Aorta (tissue), 5 donors: ENCODE data around the gene ATP1A3. TPM values are rescaled to one million over a fixed set of nuclear protein-coding genes. Genes with fewer than 3 reads are reported as not detected.
"Not testable (repeated sequence)": the region's sequence is repeated elsewhere in the genome, so short reads cannot be mapped to it uniquely, and the experiment has no call there.

Source experiments
- ATAC-seq: fragments of 200-7000 bp; cut with Tn5 transposase; one replicate; pipeline ENCODE4 v1.9.1; 2022; ENCODE audit warnings: moderate library complexity; ENCODE audit not compliant: low FRiP score
- DNase-seq, 2 donors: peaks; one replicate each; pipeline ENCODE4 v3.0.0-alpha.2; 2020
- H3K27ac ChIP-seq, 2 donors: one replicate each; pipeline ENCODE4 v1.5.1; 2013; ENCODE audit warnings: low read length in 2 of 2, mild to moderate bottlenecking in 2 of 2, moderate library complexity in 2 of 2, control low read depth in 1 of 2, inconsistent platforms in 1 of 2, low read depth in 1 of 2
- H3K27me3 ChIP-seq, 2 donors: one replicate each; pipeline ENCODE4 v1.6.1; 2013; ENCODE audit warnings: control low read depth in 1 of 2, low read length in 1 of 2, mild to moderate bottlenecking in 1 of 2, moderate library complexity in 1 of 2; ENCODE audit not compliant: insufficient read depth in 2 of 2, control insufficient read depth in 1 of 2
- H3K36me3 ChIP-seq, 2 donors: one replicate each; pipeline ENCODE4 v1.6.1; 2013; ENCODE audit warnings: control low read depth in 1 of 2, low read length in 1 of 2, mild to moderate bottlenecking in 1 of 2; ENCODE audit not compliant: insufficient read depth in 2 of 2, control insufficient read depth in 1 of 2
- H3K4me1 ChIP-seq, 2 donors: one replicate each; pipeline ENCODE4 v1.6.1; 2013; ENCODE audit warnings: low read length in 2 of 2, control low read depth in 1 of 2, mild to moderate bottlenecking in 1 of 2, moderate library complexity in 1 of 2; ENCODE audit not compliant: insufficient read depth in 2 of 2, control insufficient read depth in 1 of 2
- H3K4me3 ChIP-seq, 2 donors: one replicate each; pipeline ENCODE4 v1.5.1; 2013; ENCODE audit warnings: low read length in 2 of 2, control low read depth in 1 of 2, mild to moderate bottlenecking in 1 of 2
- H3K9me3 ChIP-seq: one replicate; pipeline ENCODE4 v1.6.1; 2013; ENCODE audit warnings: mild to moderate bottlenecking, low read length; ENCODE audit not compliant: control insufficient read depth
- WGBS, 2 donors: extraction: QIAGEN DNeasy Blood & Tissue Kit; methylation state at CpG; one replicate each; pipeline ENCODE4 v1.1.7; 2013; 5-methylcytosine and 5-hydroxymethylcytosine counted together
- intact Hi-C, 2 donors: fragments of 100-400 bp; cut with DNase I; formaldehyde crosslinking; loops; one replicate each; pipeline versions ENCODE4 v1.14.2 to v1.15.0; 2022
- polyA plus RNA-seq, 2 donors: library from polyadenylated mRNA; stranded (reverse); fragments of 200-250 nt; gene quantifications; one replicate each; pipeline ENCODE4 v1.2.3, GENCODE V29; 2013
- total RNA-seq, 2 donors: library from RNA; stranded (reverse); fragmentation: NEBNext Ultra II Directional; extraction: Animal tissue kit (Norgen Biotek cat#: 25700); gene quantifications; one replicate each; pipeline ENCODE4 v1.2.1, GENCODE V29; 2021
- donor health status: healthy with polysubstance abuse.
- donor health status: Bipolar disorder and iron deficiency.
- donor health status: DM: no; HTN: no; CAD: no.
- donor health status: DM: no; HTN: no; CAD: no.
- donor health status: DM: yes; HTN: yes; CAD: no.

ATP1A3 gene
- total and polyA plus RNA-seq, 4 donors = 0.38 TPM; not detected in 3

DNA sequence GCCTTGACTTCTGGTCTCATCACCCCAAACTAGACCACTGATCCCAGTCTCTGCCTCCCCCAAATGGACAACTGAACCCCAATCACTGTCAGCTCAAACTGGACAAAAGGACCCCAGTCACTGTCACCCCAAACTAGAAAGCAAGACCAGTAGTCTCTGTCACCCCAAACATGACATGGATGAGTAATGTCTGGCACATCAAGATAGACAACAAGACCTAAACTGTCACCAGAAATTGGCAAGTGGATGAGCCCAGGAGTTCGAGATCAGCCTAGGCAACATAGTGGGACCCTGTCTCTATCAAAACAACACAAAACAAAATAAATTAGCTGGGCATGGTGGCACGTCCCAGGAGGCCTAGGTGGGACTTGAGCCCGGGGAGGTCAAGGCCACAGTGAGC lies 46.9 kb downstream of the ATP1A3 start:
- 90 to 97% methylated on average over 3 of the region's 3 CpGs for WGBS, 2 donors
- no peaks in the 10 kb centered on the region for H3K4me1 ChIP-seq
- H3K36me3 ChIP-seq = no peaks in the 10 kb centered on the region
- intact Hi-C loops = no loop called here
- H3K9me3 ChIP-seq = no peaks in the 10 kb centered on the region
- no peaks in the 10 kb centered on the region for H3K27me3 ChIP-seq
- H3K27ac ChIP-seq = no peak overlapping the region
- DNase-seq (no peak), ATAC-seq (no peak)
- H3K4me3 ChIP-seq = no peak overlapping the region

DNA sequence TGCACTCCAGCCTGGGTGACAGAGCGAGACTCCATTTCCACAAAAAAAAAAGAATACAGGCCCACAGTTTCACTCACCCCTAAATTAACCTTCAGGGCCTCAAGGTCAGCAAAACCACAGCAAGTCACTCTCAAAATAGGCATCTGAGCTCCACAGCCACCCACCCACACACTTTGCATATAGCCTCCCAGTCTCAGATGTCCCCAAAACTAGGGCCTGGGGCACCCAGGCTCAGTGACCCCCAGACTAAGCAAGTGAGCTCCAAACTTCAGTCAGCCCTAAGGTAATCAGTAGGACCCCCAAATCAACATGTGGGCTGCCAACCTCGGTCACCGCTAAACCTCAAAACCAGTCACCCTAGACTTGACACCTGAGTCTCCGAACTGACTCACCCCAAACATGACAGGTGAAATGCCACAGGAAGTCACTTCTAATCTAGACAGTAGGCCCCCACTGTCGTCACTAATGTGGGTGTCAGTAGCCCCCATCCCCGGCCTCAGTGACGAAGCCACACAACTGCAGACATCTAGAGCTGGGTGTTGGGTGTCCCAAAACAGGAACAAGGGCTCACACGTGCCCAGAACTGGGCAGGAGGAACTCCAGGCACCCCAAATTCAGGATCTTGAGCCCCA lies 48.8 kb downstream of the ATP1A3 start:
- no peak overlapping the region for H3K27ac ChIP-seq
- no peaks in the 10 kb centered on the region for H3K9me3 ChIP-seq
- H3K4me3 ChIP-seq = no peak overlapping the region
- peaks cover 0 to 3% of the 10 kb centered on the region in 2 donors for H3K4me1 ChIP-seq
- H3K36me3 ChIP-seq = no peaks in the 10 kb centered on the region
- DNase-seq = no peak
- no peaks in the 10 kb centered on the region for H3K27me3 ChIP-seq
- WGBS, 2 donors = 85 to 94% methylated on average over 8 of the region's 8 CpGs
- intact Hi-C loops = no loop called here
- no peak for ATAC-seq

DNA sequence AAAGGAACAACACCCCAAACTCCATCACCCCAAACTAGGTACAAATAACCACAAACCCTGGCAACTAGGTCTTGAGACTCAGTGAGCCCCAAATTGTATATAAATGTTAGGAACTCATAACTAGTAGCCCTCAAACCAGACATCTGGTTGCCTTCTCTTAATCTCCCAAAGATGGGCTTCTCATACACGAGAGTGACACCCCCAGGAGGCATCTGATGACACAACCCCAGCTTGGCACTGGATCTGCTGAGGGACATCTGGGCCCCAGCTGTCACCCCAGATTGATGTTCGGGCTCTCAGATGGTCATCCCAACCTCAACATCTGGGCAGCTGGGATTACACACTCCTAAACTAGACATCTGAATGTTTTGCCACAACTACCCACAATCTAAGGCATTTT lies 49.7 kb downstream of the ATP1A3 start:
- Histone ChIP-seq H3K4me3 (no peak overlapping the region), H3K27me3 (no peaks in the 10 kb centered on the region), H3K4me1 (peaks cover 0 to 3% of the 10 kb centered on the region in 2 donors), H3K9me3 (no peaks in the 10 kb centered on the region), H3K36me3 (no peaks in the 10 kb centered on the region), H3K27ac (no peak overlapping the region)
- no peak for DNase-seq
- 75 to 78% methylated on average over 2 of the region's 2 CpGs for WGBS, 2 donors
- ATAC-seq = no peak
- intact Hi-C loops = no loop called here

DNA sequence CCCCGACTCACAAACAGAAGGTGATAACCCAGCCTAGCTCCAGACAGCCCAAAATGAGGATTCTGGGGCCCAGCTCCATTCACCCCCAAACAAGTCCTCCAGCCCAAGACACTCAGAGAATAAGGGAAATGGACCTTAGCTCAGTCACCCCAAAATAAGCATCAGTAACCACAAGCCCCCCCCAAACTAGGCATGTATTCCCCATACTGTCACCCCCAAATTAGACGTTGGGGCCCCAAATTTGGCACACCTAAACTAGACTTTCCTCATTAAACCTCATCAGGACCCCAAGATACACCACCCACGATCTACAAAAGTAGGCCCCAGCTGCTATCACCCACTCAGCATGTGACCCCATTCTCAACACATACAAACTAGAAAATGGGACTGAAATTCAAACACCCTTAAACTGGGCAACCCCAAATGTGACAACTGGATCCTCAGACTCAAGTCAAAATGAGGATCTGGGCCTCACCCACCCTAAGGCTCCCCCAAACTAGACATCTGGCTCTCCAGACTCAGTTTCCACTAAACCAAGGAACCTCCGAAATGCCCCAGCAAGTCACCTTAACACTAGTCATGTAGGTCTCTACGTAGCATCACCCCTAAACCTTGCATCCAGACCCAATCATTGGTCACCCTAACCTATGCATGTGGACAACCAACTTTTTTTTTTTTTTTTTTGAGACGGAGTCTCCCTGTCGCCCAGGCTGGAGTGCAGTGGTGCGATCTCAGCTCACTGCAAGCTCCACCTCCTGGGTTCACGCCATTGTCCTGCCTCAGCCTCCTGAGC lies 52.4 kb downstream of the ATP1A3 start:
- no peak for ATAC-seq
- H3K27me3 ChIP-seq = no peaks in the 10 kb centered on the region

DNA sequence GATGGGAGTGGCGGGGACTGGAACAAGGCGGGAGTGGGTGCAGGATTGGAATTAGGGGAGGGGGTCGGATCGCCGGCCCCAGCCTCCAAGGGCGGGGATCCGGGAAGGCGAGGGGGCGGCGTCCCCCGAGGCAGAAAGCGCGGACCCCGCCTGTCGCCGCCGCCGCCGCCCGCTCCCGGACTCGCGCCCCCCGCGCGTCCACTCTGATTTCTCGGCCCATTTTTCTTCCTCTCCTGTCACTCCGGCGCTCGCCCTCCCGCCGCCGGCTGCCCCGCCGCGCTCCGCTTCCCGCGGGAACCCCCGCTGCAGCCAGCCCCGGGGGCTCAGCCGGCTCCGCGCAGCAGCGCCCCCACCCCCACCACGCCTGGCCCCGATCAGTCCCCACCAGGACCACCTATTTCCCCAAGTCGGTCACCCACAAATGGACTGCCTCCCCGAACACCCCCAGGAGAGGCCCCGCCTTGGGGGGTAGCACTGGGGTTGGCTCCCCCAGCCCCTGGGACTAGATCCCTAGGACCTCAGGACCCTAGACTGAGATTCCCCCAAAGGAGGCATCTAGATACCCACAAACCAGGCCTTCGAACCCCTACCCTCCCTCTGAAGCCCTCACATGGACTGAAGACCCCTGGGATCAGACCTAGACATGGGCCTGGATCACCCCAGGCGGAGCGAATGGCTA lies 53.2 kb downstream of the ATP1A3 start:
- Histone ChIP-seq H3K27me3 (no peaks in the 10 kb centered on the region), H3K27ac (no peak overlapping the region), H3K4me1 (peaks cover 0 to 3% of the 10 kb centered on the region in 2 donors)

More for the DNA sequence above, 52.4 kb downstream of the ATP1A3 start:
- Histone ChIP-seq H3K4me1 (peaks cover 0 to 3% of the 10 kb centered on the region in 2 donors), H3K4me3 (no peak overlapping the region), H3K27ac (no peak overlapping the region), H3K36me3 (no peaks in the 10 kb centered on the region), H3K9me3 (no peaks in the 10 kb centered on the region)
- DNase-seq = no peak
- intact Hi-C loops = no loop called here
- 80 to 93% methylated on average over 8 to 9 of the region's 9 CpGs for WGBS, 2 donors

DNA sequence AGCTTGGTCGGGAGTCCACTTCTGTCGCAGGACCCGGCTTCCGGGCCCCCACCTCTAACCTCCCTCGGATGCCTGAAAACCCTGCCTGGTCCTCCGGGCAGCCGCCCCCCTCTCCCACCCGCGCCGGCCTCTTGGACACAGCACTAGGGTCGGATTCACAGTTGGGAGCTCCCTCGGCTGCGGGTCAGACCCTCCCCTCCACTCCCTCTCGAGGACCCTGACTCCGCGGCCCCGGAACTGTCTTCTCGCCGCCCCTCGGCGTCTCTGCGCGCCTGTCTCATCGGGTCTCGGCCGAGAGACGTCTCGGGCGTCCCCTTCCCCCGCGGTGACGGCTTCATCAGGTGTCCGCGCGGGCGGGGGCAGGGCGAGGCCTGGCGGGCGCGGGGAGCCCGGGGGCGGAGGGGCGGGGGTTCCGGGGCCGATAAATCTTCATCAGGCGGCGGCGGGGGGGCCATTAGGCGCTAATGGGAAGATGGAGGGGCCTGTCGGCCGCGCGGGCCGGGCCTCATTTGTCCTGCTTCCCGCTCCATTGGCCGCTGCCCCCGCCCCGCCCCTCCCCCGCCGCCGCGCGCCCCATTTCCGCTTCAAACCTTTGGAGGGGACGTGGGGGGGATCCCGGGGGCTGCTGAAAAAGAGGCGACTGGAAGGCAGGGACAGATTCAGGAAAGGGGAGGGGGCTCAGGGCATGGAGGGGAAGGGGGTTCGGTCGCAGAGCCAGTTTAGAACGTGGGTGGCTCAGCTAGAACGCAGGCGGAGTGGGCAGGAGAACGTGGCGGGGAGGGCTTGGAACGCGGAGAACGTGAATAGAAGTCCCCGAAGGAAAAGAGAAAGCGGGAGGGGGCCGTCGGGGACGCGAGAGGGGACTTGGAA lies 53.9 kb downstream of the ATP1A3 start:
- Histone ChIP-seq H3K27me3 (no peaks in the 10 kb centered on the region), H3K27ac (no peak overlapping the region), H3K36me3 (no peaks in the 10 kb centered on the region), H3K4me1 (peaks cover 0 to 3% of the 10 kb centered on the region in 2 donors), H3K9me3 (no peaks in the 10 kb centered on the region), H3K4me3 (no peak overlapping the region)
- DNase-seq (no peak), ATAC-seq (no peak)
- WGBS, 2 donors = 1 to 2% methylated on average over 73 to 83 of the region's 83 CpGs
- intact Hi-C loops = no loop called here

More for the DNA sequence above, 53.2 kb downstream of the ATP1A3 start:
- Histone ChIP-seq H3K4me3 (no peak overlapping the region), H3K9me3 (no peaks in the 10 kb centered on the region), H3K36me3 (no peaks in the 10 kb centered on the region)
- ATAC-seq = no peak
- intact Hi-C loops = no loop called here
- WGBS, 2 donors = 9 to 28% methylated on average over 13 to 53 of the region's 53 CpGs
- DNase-seq = no peak

DNA sequence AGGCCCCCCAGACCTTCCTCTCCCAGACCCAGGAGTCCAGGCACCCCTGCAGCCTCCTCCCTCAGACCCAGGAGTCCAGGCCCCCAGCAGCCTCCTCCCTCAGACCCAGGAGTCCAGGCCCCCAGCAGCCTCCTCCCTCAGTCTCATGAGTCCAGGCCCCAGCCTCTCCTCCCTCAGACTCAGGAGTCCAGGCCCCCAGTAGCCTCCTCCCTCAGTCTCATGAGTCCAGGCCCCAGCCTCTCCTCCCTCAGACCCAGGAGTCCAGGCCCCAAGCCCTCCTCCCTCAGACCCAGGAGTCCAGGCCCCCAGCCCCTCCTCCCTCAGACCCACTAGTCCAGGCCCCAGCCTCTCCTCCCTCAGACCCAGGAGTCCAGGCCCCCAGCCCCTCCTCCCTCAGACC lies 54.8 kb downstream of the ATP1A3 start:
- intact Hi-C loops, H3K36me3 ChIP-seq, H3K9me3 ChIP-seq, H3K27ac ChIP-seq, H3K27me3 ChIP-seq, DNase-seq, ATAC-seq, H3K4me1 ChIP-seq, H3K4me3 ChIP-seq: not testable (repeated sequence)
